ENCODE data around the gene WDR87. TPM values are rescaled to one million over a fixed set of nuclear protein-coding genes. Genes with fewer than 3 reads are reported as not detected.
A peak's percentile ranks its signal among the peaks of the same experiment; 100 is the strongest.

The WDR87 gene
- polyA plus RNA-seq (2011; rRNA removed) (not detected in 2 replicates), polyA minus RNA-seq (2011; rRNA and poly(A)+ RNA removed) (not detected in 2 replicates)

GRCh38 chr19:37905946-37906868 is at the start of gene WDR87:
Gene WDR87, minus strand, starts transcription at chr19:37906594. Its CDS starts 8,355 bp downstream, at chr19:37898239.
- ChIA-PET POLR2A (interaction anchor here (0.7 to 2.1 kb wide), 6 partner anchors 26 to 174 kb away, joined by 3 to 20 read pairs (median 4); no protein-coding TSS in a partner anchor), CTCF (interaction anchor here (1.0 to 1.7 kb wide), 6 partner anchors 138 to 338 kb away, joined by 3 to 7 read pairs (median 4); no protein-coding TSS in a partner anchor)
- Histone ChIP-seq H3K4me3 (ENCODE audit: low read depth, low read length) (peak within 1 kb of the TSS; percentile 96), H3K9me3 (ENCODE audit: control insufficient read depth, insufficient read depth, low read length) (no peaks in the 10 kb centered on the region; the same call in 1 of the 2 replicates), H3K27ac (ENCODE audit: low read depth, low read length) (peak within 1 kb of the TSS; percentile 65), H3K27me3 (ENCODE audit: control insufficient read depth, insufficient read depth, low read length) (no peaks in the 10 kb centered on the region)
- no peak for TF ChIP-seq CTCF (IDR thresholded peaks at IDR 0.05; ENCODE audit: low read depth, low read length)
- DNase-seq (ENCODE audit: low read depth, low spot score) = no peak

GRCh38 chr19:37955986-37956385 is 49.6 kb upstream of the WDR87 start:
- no peaks in the 10 kb centered on the region for H3K27me3 ChIP-seq (ENCODE audit: control insufficient read depth, insufficient read depth, low read length)
- POLR2A ChIA-PET = no interaction called here
- peaks cover 7% of the 10 kb centered on the region for H3K9me3 ChIP-seq (ENCODE audit: control insufficient read depth, insufficient read depth, low read length)
- no peak for TF ChIP-seq CTCF (IDR thresholded peaks at IDR 0.05; ENCODE audit: low read depth, low read length)
- CTCF ChIA-PET = no interaction called here
- no peak overlapping the region for H3K27ac ChIP-seq (ENCODE audit: low read depth, low read length)
- H3K4me3 ChIP-seq (ENCODE audit: low read depth, low read length) = no peak overlapping the region
- no peak for DNase-seq (ENCODE audit: low read depth, low spot score)

- CTCF ChIA-PET = no interaction called here
- H3K27ac ChIP-seq (ENCODE audit: low read depth, low read length) = no peak overlapping the region
- DNase-seq (ENCODE audit: low read depth, low spot score) = no peak
Measured at GRCh38 chr19:37954421-37954874, 48.1 kb upstream of the WDR87 start.

GRCh38 chr19:37953918-37954303 is 47.5 kb upstream of the WDR87 start:
- ChIA-PET CTCF (no interaction called here), POLR2A (interaction anchor here (0.5 kb wide), 1 partner anchor 125 kb away, joined by 4 read pairs; no protein-coding TSS in a partner anchor)
- Histone ChIP-seq H3K27ac (ENCODE audit: low read depth, low read length) (no peak overlapping the region), H3K4me3 (ENCODE audit: low read depth, low read length) (no peak overlapping the region), H3K9me3 (ENCODE audit: control insufficient read depth, insufficient read depth, low read length) (peaks cover 4% of the 10 kb centered on the region), H3K27me3 (ENCODE audit: control insufficient read depth, insufficient read depth, low read length) (no peaks in the 10 kb centered on the region)
- DNase-seq (ENCODE audit: low read depth, low spot score) = no peak
- TF ChIP-seq CTCF (IDR thresholded peaks at IDR 0.05; ENCODE audit: low read depth, low read length) = no peak

More at GRCh38 chr19:37954421-37954874, 48.1 kb upstream of the WDR87 start:
- TF ChIP-seq CTCF (IDR thresholded peaks at IDR 0.05; ENCODE audit: low read depth, low read length) = no peak
- Histone ChIP-seq H3K27me3 (ENCODE audit: control insufficient read depth, insufficient read depth, low read length) (no peaks in the 10 kb centered on the region), H3K9me3 (ENCODE audit: control insufficient read depth, insufficient read depth, low read length) (peaks cover 4% of the 10 kb centered on the region), H3K4me3 (ENCODE audit: low read depth, low read length) (no peak overlapping the region)
- POLR2A ChIA-PET = no interaction called here
